Nephron (organoid): ENCODE measurements around the gene TET1.
"Not testable (repeated sequence)": the region's sequence is repeated elsewhere in the genome, so short reads cannot be mapped to it uniquely, and the experiment has no call there.

ENCODE experiments used
- H3K27ac Mint-ChIP-seq, 3 experiments: 2 replicates each; pipeline ENCODE4 v1.8.0; 2020; ENCODE audit warnings: mixed read lengths in 3 of 3, mild to moderate bottlenecking in 2 of 3, moderate library complexity in 1 of 3
- H3K27me3 Mint-ChIP-seq: 2 replicates; pipeline ENCODE4 v1.8.0; 2021; ENCODE audit warnings: low read depth, mild to moderate bottlenecking, moderate library complexity, mixed read lengths
- H3K36me3 Mint-ChIP-seq: 2 replicates; pipeline ENCODE4 v1.8.0; 2020; ENCODE audit warnings: low read depth, mixed read lengths
- H3K4me1 Mint-ChIP-seq: 2 replicates; pipeline ENCODE4 v1.8.0; 2020; ENCODE audit warnings: mixed read lengths
- H3K4me3 Mint-ChIP-seq, 3 experiments: 2 replicates each; pipeline ENCODE4 v1.8.0; 2020; ENCODE audit warnings: mild to moderate bottlenecking in 3 of 3, mixed read lengths in 3 of 3, moderate library complexity in 2 of 3
- H3K9me3 Mint-ChIP-seq: 2 replicates; pipeline ENCODE4 v1.8.0; 2020; ENCODE audit warnings: mixed read lengths
- CTCF ChIP-seq, 3 experiments: fragments of 200-600 bp; sonication (generic); IDR thresholded peaks; one replicate each; pipeline ENCODE4 v1.5.0; 2021; ENCODE audit warnings: antibody characterized with exemption in 3 of 3; ENCODE audit not compliant: unreplicated experiment in 3 of 3

The TET1 gene

GRCh38 chr10:68566955-68567354 is 6.8 kb downstream of the TET1 start:
- Mint-ChIP-seq H3K4me1 (peaks cover 35% of the 10 kb centered on the region), H3K27ac (peak overlapping the region in 2 of 3 experiments; percentile 67 to 83), H3K36me3 (peaks cover 3% of the 10 kb centered on the region), H3K4me3 (no peak overlapping the region), H3K27me3 (no peaks in the 10 kb centered on the region), H3K9me3 (no peaks in the 10 kb centered on the region)
- TF ChIP-seq CTCF (IDR thresholded peaks at IDR 0.05; ENCODE audit: unreplicated experiment in 3 of 3) = no peak

GRCh38 chr10:68572151-68572550 is 12.0 kb downstream of the TET1 start:
- peaks cover 28% of the 10 kb centered on the region for H3K36me3 Mint-ChIP-seq
- H3K4me3 Mint-ChIP-seq = no peak overlapping the region
- no peak for TF ChIP-seq CTCF (IDR thresholded peaks at IDR 0.05; ENCODE audit: unreplicated experiment in 3 of 3)
- H3K27me3 Mint-ChIP-seq = no peaks in the 10 kb centered on the region
- no peak overlapping the region for H3K27ac Mint-ChIP-seq
- H3K4me1 Mint-ChIP-seq = peaks cover 20% of the 10 kb centered on the region
- H3K9me3 Mint-ChIP-seq = no peaks in the 10 kb centered on the region

- Mint-ChIP-seq H3K9me3 (no peaks in the 10 kb centered on the region), H3K27me3 (no peaks in the 10 kb centered on the region), H3K36me3 (peaks cover 29% of the 10 kb centered on the region), H3K4me3 (peak overlapping the region in 1 of 3 experiments; percentile 43), H3K4me1 (peaks cover 23% of the 10 kb centered on the region), H3K27ac (peak overlapping the region in 2 of 3 experiments; percentile 69 to 77)
- TF ChIP-seq CTCF (IDR thresholded peaks at IDR 0.05; ENCODE audit: unreplicated experiment in 3 of 3) = no peak
Measured at GRCh38 chr10:68574051-68574450, 13.9 kb downstream of the TET1 start.

- H3K27ac Mint-ChIP-seq = no peak overlapping the region
- no peaks in the 10 kb centered on the region for H3K9me3 Mint-ChIP-seq
- peaks cover 33% of the 10 kb centered on the region for H3K36me3 Mint-ChIP-seq
- peaks cover 27% of the 10 kb centered on the region for H3K4me1 Mint-ChIP-seq
- no peak overlapping the region for H3K4me3 Mint-ChIP-seq
- no peaks in the 10 kb centered on the region for H3K27me3 Mint-ChIP-seq
- TF ChIP-seq CTCF (IDR thresholded peaks at IDR 0.05; ENCODE audit: unreplicated experiment in 3 of 3) = no peak
Measured at GRCh38 chr10:68576118-68576517, 16.0 kb downstream of the TET1 start.

GRCh38 chr10:68578974-68579373 is 18.8 kb downstream of the TET1 start:
- no peak for TF ChIP-seq CTCF (IDR thresholded peaks at IDR 0.05; ENCODE audit: unreplicated experiment in 3 of 3)
- no peak overlapping the region for H3K4me3 Mint-ChIP-seq
- H3K27me3 Mint-ChIP-seq = no peaks in the 10 kb centered on the region
- H3K36me3 Mint-ChIP-seq = peaks cover 29% of the 10 kb centered on the region
- H3K27ac Mint-ChIP-seq = peak overlapping the region in 1 of 3 experiments; percentile 3
- H3K9me3 Mint-ChIP-seq = no peaks in the 10 kb centered on the region
- H3K4me1 Mint-ChIP-seq = peaks cover 25% of the 10 kb centered on the region

- not testable (repeated sequence) for H3K27ac Mint-ChIP-seq, H3K9me3 Mint-ChIP-seq, H3K4me3 Mint-ChIP-seq, H3K27me3 Mint-ChIP-seq
- Mint-ChIP-seq H3K4me1 (peaks cover 19% of the 10 kb centered on the region), H3K36me3 (peaks cover 33% of the 10 kb centered on the region)
Measured at GRCh38 chr10:68584187-68584586, 24.1 kb downstream of the TET1 start.
